GM19023 (cell line): Measurements from ENCODE around the gene DDX41.
A peak's percentile ranks its signal among the peaks of the same experiment; 100 is the strongest.
"Not testable (repeated sequence)": the region's sequence is repeated elsewhere in the genome, so short reads cannot be mapped to it uniquely, and the experiment has no call there.

Experiments used
- ATAC-seq: cut with Tn5 transposase; IDR thresholded peaks from one replicate; pipeline ENCODE4 v1.9.1; 2021; ENCODE audit warnings: mild to moderate bottlenecking, moderate library complexity; ENCODE audit not compliant: unreplicated experiment

The DDX41 gene

DNA sequence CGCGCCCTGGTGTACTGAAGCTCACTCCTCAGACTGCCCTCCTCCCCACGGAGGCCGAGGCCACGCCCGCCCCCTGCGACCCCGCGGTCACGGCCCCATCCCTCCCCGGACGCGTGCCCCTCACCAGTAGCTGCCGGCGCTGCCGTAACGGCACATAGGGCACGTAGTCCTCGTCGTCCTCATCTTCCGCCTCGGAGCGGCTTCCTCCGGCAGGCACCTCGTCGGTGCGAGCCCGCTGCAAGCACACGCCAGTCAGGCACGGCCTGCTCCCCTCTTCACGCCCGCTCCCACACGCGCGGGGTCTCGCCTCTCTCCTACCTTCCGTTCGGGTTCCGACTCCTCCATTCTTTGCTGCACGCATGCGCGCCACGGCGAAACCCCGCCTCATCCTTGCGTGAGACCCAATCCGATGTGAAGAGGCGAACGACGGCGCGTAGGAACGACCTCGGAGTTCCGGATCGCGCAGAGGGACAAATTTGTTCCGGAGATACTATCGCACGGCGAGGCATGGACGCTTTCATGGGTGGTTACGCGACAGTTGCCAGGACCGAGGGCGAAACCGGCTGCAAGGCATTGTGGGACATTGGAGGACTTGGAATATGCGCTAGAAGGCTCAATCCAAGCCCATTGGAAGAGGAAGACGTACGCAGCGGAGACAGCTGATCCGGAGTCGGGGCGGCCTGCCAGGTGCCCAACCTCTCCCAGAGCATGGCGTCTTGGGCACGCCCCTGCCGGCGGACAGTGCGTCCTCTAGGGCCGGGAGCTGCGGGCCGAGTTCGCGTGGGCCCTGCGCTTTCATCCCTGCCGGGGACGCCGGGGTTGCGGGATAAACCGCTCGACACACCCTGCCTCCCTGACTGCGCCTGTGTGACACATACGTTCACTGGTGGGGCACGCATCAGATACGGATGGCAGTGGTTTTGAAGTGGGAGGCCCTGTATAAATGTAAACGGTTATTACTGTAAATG is at the start of gene DDX41:
Gene DDX41 (minus strand): TSS at position 361 of the 968 bp plus-strand sequence. CDS start 16 bp downstream, at position 345.
- peak; percentile 79 for ATAC-seq

DNA sequence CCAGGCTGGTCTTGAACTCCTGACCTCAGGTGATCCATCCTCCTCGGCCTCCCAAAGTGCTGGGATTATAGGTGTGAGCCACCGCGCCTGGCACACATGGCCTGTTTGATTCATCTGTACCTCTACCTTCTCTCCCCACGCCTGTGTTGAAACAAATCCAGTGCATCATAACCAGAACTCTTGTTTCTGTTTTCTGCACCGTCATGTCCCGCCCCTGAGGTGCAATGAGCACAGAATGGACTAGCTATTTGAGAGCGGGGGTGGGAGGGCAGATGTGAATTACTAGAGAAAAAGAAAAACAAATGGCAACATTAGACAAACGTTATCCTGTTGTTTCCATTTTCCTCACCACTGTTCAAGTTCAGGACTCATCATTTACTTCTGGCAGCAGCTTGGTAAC is 48.3 kb upstream of the DDX41 start:
- ATAC-seq: no peak

DNA sequence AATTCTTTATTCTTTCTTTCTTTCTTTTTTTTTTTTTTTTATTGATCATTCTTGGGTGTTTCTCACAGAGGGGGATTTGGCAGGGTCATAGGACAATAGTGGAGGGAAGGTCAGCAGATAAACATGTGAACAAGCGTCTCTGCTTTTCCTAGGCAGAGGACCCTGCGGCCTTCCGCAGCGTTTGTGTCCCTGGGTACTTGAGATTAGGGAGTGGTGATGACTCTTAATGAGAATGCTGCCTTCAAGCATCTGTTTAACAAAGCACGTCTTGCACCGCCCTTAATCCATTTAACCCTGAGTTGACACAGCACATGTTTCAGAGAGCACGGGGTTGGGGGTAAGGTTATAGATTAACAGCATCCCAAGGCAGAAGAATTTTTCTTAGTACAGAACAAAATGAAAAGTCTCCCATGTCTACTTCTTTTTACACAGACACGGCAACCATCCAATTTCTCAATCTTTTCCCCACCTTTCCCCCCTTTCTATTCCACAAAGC is 42.7 kb upstream of the DDX41 start:
- ATAC-seq: not testable (repeated sequence)

DNA sequence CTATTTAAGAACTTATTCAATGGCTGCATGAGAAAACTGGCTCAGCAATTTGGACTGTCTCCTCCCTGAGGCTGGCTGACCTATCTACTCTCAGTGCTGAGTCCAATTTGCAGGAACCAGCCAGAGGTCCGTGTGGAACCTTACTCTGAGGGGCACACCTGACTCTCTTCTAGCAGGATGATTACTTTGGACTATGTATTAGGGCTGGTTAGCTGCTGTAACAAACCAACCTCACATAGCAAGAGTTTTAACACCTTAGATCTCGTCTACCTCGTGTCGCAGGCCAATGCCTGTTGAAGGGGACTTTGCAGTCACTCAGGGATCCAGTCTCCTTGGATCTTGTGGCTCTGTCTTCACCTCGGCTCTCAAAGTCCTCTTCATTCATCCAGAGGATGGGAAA is 41.0 kb upstream of the DDX41 start:
- no peak for ATAC-seq

DNA sequence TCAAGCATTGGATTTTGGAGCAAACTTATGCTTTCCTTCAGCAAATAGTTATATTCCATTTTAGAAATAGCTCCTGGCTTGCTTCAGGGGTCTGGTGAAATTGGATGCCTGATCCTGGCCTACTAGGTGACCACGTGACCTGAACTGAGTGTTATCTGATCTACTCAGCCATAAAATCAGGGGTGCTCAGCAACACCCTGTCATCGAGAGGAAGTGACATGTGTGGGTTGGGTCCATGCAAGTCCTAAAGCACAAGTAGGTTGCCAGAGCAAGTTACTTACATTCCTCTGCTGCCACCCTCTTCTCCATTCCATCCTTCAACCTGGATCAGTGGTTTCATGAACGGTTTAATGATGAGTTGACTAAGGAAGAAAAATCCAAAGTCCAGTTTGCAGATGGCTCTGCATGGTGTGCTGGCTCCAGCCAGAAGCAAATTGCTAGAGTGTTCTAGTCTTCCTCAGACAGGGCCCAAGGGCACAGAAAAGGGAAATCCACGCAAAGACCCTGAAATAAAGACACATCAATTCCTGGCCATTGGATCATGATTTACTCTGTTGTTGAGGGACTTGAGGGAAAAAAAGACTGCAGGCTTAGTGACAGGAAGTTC is 40.4 kb upstream of the DDX41 start:
- no peak for ATAC-seq

DNA sequence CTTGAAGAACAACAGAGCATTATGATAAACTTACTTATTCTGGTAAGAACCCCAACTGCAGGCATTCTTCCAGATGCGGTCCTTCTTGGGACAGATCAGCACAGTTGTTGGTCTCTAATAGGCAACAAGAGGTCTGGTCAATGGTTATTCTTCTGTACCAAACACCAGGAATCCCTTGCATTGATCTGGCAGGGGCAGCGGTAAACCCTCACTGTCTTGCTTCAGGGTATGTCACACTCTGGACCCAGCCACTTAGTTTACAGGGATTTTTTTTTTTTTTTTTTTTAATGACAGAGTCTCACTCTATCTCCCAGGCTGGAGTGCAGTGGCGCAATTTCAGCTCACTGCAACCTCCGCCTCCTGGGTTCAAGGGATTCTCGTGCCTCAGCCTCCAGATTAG is 38.9 kb upstream of the DDX41 start:
- no peak for ATAC-seq

DNA sequence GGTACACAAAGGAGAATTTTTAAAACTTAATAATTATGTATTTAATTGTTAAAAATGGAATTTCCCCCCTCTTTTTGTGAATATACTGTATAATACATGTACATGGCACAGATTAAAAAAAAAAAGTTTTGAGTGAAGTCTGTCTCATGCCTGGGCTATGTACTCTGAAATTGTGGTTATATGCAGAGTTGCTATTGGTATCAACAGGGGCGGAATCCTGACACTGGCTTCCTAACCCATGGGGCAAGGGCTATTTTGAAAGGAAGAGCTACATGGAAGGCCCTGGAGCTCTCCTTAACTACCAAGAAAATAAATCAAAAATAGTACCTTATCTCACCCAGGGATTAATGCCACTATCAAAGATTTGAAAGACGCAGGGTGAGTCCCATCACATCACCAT is 38.5 kb upstream of the DDX41 start:
- ATAC-seq: no peak

DNA sequence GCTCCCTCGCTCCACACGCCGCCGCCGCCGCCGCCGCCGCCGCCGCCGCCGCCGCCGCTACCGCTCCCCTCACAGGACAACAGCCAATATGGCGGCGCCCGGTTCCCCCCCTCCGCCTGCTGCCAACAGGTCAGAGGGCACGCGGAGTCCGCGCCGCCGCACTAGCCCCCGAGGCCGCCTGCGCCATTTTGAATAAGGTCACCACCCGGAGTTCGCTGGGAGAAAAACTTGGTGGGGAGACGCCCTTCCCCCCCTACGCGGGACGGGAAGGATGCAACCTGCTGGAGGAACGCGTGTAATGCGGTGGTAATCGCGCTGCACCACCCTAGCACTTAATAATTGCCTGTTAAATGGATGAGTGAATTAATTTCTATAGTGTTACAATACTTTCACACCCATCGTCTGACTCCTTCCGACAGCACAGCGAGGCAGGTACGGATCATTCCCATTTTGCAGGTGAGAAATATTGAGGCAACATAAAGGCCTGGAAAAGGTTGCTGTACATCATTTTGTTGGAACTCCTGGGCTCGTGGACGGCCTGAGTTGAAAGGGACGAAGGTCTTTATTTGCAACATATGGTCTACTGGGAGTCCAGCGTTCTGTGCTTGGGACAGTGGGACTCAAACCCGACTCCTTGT is 37.8 kb upstream of the DDX41 start, which contains the start of gene FAM193B:
Gene FAM193B (minus strand): TSS at position 90 of the 638 bp plus-strand sequence. CDS start 105 bp downstream, outside the sequence.
- ATAC-seq: peak; percentile 89

DNA sequence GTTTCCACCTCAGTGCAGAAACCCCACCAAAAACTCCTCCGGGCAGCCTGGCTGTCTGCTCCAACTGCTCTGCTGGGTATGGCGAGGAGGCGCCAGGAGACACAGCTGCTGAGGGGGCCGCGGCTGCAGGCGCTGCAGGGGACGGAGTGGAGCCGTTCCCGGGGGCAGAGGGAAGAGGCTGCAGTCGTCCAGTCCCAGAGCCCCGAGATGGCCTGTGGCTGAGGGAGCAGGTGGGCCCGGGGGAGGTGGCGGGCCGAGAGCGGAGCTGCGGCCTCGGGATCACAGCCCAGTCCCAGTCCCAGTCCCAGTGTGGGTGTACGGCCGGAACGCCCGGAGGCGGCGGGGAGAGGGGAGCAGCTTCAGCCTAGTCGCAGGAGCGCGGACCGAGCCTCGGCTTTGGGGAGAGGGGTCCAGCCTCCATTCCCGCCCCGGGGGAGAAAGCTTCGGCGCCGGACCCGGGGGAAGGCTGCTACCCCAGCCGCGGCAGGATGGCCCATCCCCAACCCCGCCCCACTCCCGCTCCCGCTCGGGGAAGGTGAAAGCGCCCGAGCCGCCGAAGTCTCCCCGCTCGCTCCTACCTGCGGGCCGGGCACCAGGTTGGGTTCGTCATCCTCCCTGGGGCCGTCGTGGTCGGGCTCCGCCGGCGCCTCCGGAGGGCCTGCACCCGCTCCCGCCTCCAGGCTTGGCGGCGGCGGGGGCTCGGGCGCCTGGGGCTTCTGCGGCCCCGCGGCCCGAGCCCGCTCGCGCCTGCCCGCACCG is 37.1 kb upstream of the DDX41 start:
- peak; percentile 52 for ATAC-seq

DNA sequence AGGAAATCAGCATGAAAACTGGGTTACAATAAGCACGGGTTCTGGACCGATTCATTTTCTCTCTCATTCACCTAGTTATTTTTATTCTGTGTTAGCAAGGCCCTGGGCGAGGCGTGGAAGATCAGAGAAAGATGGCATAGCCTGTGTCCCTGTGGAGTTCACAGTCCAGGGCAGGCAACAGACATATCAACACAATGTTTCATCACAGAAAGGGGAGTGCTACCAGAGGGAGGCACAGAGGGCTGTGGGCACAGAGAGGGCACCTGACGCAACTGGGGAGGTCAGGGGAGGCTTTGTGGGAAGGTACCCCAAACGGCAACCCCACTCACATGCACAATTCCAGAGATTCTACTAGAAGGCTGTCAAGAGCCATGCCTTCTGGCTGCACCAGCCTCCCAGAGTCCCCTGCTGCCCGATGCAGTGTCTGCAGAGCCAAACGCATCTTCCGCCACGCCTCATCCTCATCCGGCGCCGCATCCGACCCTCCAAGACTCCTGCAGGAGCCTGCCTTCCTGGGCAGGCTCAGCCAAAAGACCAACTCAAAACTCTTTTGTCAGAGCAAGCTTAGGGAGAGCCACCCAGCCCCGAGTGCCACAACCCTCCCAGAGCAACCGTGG is 36.2 kb upstream of the DDX41 start:
- ATAC-seq: no peak

DNA sequence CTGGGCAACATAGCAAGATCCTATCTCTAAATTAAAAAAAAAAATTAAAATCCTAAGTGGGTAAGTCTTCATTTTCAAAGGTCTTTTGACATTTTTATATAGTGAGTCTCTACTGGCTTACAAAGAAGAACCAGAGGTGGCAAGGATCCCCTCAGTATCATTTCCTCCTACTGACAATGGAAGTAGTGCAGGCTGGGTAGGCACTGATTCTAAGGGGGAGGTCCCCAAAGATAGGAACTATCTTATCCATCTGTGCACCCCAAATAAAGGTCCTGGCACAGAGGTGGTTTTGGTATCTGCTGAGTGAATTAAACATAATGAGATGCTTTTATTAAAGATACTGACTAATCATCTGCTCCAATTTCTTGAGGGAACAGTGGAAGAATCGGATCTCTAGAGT is 33.4 kb upstream of the DDX41 start:
- ATAC-seq: no peak

DNA sequence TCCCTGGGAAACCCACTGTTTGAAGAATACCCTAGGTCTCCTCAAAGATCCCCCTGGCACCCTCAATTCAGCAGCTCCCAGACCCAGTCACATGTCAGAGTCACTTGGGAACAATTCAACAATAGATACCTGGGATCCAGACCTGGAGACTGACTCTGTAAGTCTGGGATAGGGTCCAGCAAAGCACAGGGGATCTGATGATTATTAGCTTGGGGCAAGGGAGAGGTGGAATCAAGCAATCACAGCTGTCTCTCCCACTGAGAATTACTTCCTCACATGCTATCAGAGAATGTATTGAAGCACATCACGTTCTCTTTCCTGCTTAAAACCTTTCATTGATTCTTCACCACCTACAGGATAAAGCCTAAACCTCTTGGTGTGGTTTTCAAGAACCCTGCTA is 31.7 kb upstream of the DDX41 start:
- no peak for ATAC-seq

DNA sequence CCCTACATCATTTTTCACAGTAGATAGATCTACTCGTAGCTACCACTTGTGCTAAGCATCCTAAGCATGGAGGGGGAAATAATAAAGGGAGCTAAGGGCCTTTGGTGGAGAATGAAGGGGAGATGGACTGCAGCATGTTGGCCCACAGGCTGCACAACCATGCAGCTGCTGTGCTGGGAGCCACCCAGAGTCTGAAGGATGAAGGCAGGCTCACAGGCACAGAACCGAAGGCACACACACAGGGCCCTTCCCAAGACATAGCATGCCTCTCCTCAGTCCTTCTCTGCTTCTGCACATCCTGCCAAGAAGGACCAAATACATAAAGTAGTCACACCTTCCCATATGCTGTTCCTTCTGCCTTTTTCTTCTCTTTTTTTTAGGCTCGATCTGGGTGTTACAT is 31.0 kb upstream of the DDX41 start:
- ATAC-seq: no peak

DNA sequence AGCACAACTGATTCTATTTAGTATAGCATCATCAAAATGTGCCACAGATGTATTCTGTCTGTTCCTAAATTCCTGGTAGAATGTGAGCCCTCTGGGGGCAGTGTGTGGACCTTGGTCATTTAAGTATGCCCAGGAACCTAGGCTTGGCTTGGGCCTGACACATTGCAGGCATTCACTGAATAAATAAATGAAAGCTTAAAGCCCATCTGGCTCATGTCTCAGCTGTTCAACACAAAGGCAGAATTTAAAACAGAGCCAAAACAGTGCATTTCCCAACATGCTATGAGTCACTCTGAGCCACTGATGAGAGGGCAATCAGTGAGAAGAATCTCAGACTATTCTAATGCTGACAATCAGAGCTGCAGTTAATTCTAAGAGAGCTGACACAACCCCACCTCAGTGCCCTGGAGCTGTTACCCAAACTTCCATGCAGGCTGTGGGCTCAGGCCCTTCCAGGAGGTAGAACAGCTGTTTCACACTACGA is 29.5 kb upstream of the DDX41 start:
- ATAC-seq: no peak

DNA sequence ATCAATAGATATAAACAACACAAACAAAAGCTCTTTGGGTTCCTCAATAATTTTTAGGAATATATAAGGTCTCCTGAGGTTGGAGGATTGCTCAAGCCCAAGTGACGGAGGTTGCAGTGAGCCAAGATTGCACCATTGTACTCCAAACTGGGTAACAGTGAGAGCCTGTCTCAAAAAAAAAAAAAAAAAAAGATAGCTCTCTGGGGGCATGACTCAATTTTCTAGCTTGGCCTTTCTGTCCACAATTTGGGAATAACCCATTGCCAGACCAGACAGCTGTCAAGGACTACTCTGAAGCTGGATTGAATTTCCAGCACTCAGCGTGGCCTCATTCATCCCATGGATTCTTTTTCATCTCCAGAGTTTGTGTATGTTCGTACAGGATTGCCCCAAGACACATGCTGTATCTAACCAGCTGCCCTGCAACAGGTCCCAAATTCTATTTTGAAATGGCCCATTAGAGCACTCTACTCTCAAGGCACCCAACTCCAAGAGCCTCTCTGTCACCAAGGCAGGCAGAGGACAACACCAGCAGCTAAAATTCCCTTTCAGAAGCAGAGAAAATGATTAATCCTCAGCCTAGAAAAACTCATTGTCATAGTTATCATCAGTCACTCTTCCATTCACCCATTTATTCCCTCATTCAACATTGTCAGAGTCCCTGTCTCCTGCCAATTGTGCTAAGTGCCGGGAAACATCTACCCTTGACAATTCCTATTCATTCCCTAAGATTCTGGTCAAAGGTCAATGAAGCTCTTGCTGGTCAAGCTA is 28.9 kb upstream of the DDX41 start:
- no peak for ATAC-seq

DNA sequence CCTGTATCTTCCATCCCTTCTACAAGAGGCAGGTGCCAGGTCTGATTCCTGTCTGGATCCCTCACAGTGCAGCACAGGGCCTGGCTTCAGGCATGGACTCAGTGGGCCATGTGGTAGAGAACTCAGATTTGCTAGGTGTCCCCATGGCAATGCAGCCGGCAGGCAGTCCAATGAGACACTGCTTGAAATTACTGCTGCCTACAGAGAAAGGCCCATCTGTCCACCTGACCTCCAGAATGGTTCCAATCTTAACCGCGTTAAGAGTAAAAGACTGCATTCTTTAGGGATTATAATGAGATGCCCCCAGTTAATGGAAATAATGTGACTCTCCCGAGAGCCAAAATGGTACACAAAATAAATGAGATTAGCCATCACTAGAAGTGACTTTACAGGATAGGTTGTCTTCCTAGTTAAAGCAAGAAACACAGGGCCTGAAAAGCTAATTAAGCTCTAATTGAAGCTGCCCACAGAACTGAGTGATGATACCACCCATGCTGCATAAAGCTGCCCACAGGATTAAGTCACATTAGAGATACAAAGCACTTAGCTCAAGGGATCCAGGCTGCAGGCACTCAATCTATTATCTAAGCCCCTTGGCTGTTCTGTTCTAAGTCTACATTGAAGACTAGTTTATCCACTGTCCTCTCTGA is 26.2 kb upstream of the DDX41 start:
- ATAC-seq: no peak

DNA sequence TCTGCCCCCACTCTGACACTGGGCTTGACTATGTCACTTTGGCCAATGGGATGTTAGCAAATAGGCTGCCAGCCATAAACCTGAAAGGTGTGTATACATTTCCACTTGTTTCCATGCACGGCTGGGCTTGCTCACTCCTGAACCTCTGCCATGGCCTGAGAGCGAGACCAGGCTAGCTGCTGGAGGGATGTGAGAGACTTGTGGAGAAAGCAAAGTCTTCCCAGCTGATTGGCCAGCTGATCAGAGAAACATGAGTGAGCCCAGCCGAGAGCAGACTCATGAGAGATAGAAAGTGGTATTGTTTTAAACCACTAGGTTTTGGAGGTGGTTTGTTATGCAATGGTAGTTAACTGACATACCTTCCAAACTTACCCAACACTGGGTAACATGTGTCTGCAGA is 23.7 kb upstream of the DDX41 start:
- ATAC-seq: no peak

DNA sequence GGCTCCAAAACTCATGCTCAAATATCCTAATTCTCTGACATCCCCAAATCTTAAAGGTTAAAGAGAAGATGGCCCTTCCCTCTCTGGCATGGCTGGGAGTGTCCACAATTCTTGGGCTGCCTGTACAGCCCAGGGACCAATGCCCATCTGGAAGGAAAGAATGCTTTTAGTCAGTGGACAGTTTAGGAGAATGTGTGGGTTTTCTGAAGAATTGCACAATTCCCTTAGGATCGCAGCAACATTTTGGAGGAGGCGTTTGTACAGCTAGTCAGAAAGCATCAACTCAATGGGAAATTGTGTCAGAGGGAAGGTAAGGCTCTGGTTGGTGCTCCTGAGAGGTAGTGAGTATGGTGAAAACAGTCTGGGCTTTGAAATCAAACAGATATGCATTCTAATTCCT is 22.6 kb upstream of the DDX41 start:
- no peak for ATAC-seq

DNA sequence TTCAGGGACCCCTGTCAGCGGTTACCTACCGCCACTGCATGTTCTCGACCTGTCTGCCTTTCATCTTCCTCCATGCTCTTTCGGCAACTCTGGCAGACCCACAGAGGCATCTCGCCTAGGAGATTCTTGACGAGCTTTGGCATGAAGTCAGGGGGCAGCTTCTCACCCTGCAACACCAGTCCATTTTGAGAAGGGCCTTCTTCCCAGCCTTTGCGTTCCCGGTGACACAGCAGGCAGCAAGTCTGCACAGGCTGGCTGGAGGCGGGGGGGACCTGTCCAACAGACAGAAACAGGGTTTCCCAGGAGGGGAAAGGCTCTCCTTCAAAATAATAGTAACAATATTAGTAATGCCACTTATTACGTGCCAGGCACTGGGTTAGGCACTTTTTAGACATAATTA is 22.1 kb upstream of the DDX41 start:
- ATAC-seq: no peak
